Measurements from ENCODE around the gene PNPLA6.
"Not testable (repeated sequence)": the region's sequence is repeated elsewhere in the genome, so short reads cannot be mapped to it uniquely, and the experiment has no call there.

The PNPLA6 gene

DNA sequence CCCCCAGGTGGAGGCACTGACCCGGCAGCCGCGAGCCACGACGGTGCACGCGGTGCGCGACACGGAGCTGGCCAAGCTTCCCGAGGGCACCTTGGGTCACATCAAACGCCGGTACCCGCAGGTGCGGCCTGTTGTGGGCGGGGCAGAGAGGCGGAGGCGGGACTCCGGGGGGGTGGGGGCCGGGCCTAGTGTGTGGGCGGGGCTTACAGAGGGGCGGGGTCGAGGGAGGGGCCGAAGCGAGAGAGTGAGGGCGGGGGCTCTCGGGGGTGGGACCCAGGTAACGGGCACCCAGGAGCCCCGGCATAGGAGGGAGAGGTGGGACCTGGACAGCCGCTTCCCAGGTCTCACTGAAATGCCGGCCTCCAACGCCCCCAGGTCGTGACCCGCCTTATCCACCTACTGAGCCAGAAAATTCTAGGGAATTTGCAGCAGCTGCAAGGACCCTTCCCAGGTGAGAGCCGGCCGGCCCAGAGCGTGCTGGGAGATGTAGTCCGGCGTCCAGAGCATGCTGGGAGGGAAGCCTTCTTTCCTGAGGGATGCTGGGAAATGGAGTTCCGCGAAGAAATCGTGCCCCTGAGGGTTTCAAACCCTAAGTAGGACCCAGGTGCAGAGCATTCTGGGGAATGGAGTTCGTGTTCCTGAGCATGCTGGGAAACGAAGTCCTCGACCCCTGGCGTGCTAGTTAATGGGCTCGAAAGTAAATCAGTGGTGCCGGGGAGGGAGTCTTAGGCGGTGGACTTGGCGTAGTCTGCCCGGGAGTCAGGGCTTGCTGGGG lies 15.7 kb downstream of the PNPLA6 start:
- in situ Hi-C loops (cut with MboI; ENCODE audit: low sequenced_read_pairs) = no loop called here

DNA sequence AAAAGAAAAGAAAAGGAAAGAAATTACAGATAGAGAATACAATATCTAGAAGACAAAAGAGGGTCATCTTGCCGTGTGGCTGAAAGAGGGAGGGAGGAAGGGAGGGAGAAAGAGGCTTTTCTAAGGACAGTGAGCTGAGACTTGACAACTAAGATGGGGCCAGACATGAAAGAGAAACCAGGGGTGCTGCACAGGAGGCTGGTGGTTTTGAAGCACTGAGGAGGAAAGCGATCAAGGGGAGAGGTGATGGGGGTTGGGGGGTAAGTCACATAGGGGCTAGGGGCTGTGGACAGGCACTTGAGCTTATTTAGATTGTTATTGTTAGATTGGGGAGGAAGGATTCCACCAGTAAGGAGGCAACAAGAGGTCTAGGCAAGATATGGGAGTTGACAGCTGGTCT lies 17.3 kb downstream of the PNPLA6 start:
- in situ Hi-C loops (cut with MboI; ENCODE audit: low sequenced_read_pairs) = no loop called here

DNA sequence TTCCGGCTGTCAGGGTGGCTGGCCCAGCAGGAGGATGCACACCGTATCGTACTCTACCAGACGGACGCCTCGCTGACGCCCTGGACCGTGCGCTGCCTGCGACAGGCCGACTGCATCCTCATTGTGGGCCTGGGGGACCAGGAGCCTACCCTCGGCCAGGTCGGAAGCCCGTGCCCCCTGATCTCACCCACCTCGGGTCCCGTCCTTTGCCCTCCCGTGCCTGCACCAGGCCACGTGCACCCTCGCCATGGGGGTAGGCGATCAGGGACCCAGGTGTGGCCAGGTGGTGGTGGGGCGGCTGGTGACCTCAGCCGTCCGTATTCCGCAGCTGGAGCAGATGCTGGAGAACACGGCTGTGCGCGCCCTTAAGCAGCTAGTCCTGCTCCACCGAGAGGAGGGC lies 19.0 kb downstream of the PNPLA6 start:
- in situ Hi-C loops (cut with MboI; ENCODE audit: low sequenced_read_pairs) = no loop called here

DNA sequence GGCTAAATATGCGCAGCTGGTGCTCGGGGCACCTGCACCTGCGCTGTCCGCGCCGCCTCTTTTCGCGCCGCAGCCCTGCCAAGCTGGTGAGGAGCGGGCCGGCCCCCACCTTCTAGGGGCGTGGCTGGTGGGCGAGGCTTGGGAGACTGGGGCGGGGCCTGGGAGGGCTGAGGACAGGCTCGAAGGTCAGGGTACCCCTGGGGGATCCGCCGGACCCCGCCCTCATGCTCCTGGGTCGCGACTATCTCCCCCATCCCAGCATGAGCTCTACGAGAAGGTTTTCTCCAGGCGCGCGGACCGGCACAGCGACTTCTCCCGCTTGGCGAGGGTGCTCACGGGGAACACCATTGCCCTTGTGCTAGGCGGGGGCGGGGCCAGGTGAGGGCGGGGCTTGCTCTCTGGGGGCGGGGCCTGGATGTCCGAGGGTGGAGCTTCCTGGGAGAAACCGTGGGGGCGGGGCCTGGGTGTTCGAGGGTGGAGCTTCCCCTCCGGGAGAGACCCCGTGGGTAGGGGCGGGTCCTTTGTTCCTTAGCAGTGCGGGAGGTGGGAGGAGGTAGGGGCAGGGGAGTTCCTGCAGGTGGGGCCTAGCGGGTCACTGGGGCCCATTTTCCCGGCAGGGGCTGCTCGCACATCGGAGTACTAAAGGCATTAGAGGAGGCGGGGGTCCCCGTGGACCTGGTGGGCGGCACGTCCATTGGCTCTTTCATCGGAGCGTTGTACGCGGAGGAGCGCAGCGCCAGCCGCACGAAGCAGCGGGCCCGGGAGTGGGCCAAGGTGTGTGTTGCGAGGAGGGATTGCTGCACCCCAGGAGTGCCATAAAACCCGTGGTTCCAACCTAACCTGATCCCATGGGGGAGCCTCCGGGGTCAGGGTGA lies 19.7 kb downstream of the PNPLA6 start:
- in situ Hi-C loops (cut with MboI; ENCODE audit: low sequenced_read_pairs) = no loop called here

DNA sequence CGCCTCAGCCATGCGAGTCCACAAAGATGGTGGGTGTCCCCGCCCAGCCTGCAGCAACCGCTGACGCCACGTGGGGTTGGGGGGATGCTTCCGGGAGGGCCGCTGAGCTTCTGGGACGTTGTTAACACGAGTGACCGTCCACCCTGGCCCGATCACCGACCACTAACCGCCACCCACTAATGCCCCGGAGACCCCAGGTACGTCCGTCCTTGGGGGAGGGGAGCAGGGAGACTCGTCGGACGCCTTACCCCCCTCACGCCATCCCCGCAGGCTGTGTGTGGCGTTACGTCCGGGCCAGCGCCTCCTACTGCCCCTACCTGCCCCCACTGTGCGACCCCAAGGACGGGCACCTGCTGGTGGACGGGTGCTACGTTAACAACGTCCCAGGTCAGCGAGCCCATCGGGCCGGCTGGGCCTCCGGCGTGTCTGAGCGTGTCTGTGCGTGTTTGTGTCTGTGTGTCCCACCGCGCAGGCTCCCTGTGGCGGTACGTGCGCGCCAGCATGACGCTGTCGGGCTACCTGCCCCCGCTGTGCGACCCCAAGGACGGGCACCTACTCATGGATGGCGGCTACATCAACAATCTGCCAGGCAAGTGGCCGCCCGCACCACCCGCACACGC lies 21.3 kb downstream of the PNPLA6 start:
- in situ Hi-C loops (cut with MboI; ENCODE audit: low sequenced_read_pairs) = no loop called here

DNA sequence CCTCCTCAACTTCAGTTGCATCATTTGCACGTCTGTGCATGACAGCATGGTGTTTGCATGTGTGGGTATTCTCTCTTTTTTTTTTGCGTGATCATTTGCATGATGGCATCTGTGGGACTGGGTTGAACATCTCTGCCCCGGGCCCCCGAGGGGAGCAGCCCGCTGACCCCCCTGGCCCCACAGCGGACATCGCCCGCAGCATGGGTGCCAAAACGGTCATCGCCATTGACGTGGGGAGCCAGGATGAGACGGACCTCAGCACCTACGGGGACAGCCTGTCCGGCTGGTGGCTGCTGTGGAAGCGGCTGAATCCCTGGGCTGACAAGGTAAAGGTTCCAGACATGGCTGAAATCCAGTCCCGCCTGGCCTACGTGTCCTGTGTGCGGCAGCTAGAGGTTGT lies 23.1 kb downstream of the PNPLA6 start:
- in situ Hi-C loops (cut with MboI; ENCODE audit: low sequenced_read_pairs) = no loop called here

DNA sequence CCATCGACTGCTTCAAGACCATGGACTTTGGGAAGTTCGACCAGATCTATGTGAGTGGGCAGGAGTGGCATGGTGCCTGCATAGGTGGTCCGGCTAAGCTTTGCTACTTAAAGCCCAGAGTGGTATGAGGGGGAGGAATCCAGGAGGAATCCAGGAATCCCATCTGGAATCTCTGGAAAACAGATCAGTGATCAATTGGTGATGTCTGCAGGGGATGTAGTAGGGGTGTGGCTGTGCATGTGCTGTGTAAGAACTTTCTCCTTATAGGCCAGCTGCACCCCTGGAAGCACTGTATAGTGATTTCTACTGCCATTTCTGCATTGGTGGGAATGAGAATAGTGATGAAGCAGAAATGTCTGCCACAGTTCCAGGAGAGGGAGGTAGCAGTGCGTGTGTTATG lies 23.6 kb downstream of the PNPLA6 start:
- in situ Hi-C loops (cut with MboI; ENCODE audit: low sequenced_read_pairs) = no loop called here

DNA sequence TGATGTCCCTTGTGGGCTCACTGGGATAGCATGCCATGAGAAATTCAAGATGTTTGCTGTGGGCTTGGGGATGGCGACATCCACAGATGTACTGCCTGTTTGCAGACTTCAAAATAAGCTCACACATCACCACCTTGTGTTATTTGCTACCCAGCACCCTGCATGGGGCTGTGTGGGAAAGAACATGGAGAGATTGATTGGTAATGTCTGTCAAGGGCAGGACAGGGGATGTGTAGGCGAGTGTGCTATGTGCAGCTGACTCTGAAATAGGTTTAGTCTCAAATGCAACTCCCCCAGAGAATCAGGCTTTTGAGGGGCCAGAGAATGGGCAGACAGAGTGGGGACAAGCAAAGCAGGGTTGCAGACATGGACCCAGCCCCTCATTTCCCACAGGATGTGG lies 24.7 kb downstream of the PNPLA6 start:
- in situ Hi-C loops (cut with MboI; ENCODE audit: low sequenced_read_pairs) = no loop called here

DNA sequence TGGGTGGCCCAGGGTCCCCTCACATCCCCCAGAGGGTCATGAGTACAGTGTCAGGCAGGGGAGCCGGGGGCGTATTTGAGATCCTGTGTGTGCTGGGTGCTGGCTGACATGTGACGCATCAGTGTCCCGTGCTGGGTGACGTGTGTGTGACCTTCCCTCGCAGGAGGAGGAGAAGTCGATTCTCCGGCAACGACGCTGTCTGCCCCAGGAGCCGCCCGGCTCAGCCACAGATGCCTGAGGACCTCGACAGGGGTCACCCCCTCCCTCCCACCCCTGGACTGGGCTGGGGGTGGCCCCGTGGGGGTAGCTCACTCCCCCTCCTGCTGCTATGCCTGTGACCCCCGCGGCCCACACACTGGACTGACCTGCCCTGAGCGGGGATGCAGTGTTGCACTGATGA lies 25.8 kb downstream of the PNPLA6 start:
- in situ Hi-C loops (cut with MboI; ENCODE audit: low sequenced_read_pairs) = no loop called here

DNA sequence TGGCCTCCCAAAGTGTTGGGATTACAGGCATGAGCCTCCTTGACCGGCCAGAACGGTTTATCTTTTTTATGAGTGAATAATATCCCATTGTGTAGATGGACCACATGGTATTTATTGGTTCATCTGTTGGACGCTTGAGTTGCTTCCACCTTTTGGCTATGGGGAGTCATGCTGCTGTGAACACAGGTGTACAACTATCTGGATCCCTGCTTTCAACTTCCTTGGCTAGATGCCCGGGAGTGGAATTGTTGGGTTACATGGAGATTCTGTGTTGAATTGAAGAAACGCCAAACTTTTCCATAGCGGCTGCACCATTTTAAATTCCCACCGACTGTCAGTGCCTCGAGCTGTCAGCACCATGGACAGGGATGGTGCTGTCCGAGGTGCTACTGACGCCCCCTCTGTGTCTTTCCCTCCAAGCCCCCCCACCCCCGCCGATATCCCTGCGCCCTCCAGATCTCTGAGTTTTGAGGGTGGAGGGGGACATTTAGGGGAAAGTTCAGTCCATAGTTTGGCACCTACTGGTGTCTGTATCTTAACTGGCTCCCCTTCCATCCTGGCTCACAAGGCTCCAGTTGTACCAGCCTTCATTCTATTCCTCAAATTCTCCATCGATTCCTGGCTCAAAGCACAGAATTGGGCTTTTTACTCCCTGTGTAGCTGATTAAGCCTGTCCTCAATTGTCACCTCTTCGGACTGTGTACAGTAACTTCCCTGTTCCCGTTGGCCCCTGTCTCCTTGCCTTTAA lies 27.3 kb downstream of the PNPLA6 start:
- in situ Hi-C loops (cut with MboI; ENCODE audit: low sequenced_read_pairs) = no loop called here

DNA sequence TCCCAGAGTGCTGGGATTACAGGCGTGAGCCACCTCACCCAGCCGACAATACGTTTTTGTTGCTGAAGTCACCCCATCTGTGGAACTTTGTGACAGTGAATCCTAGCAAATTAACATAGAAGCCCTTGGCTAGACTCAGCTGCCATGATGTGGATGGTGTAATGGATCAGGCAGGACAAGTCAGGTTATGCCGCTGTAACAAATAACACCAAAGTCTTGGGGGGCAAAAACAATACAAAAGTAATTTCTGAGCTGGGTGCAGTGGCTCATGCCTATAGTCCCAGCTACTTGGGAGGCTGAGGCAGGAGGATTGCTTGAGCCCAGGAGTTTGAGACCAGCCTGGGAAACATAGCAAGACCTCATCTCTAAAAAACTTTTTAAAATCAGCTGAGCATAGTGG lies 29.3 kb downstream of the PNPLA6 start:
- in situ Hi-C loops (cut with MboI; ENCODE audit: low sequenced_read_pairs) = no loop called here

DNA sequence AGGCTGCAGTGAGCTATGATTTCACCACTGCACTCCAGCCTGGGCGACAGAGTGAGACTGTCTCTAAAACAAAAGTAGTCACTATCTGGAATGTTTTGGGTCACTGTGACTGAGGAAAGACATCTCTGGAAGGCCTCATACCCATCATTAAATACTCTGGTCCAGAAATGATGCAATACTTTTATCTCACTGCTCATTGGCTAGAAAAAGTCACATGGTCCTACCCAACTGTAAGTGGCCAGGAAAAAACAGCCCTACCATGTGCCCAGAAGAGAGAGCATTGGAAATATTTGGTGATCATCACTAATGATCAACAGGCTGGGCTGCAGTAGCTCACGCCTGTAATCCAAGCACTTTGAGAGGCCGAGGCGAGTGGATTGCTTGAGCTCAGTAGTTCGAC lies 29.8 kb downstream of the PNPLA6 start:
- in situ Hi-C loops (cut with MboI; ENCODE audit: low sequenced_read_pairs) = no loop called here

DNA sequence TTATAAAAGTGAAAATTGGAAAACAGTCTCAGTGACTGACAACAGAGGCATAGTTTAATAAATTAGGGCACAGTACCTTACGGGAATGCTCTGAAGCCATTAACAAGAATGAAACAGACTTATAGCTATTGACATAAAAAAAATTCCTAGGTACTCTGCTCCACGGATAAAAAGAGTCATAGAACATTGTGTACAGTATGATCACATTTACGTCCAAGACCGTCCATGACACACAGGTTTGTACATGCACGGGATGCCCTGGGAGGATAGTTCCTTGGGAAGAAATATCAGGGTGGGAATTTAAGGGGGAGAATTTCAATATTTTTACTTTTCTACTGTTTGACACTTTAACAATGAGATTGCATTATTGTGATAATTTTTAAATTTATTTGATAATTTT lies 35.2 kb downstream of the PNPLA6 start:
- in situ Hi-C loops (cut with MboI; ENCODE audit: low sequenced_read_pairs) = no loop called here

DNA sequence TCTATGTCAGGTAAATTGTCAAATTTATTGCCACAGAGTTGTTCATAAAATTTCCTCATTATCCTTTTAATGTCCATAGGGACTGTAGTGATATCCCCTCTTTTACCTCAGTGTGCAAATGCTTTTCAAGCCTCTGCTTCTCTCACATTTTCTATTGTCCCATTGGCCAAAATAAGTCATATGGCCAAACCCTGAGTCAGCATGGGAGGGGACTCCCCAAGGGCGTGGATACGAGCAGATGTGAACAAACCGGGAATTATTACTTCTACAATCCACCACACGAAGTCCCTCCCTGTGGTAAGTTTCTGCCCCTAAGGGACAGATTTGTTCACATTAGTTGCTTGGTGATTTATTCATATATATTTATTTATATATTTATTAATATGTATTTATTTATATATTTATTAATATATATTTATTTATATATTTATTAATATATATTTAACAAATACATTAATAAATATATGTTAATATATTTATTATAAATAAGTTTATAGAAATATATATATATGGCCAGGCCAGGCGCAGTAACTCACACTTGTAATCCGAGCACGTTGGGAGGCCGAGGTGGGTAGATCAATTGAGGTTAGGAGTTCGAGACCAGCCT lies 40.0 kb downstream of the PNPLA6 start:
- in situ Hi-C loops (cut with MboI; ENCODE audit: low sequenced_read_pairs) = no loop called here

DNA sequence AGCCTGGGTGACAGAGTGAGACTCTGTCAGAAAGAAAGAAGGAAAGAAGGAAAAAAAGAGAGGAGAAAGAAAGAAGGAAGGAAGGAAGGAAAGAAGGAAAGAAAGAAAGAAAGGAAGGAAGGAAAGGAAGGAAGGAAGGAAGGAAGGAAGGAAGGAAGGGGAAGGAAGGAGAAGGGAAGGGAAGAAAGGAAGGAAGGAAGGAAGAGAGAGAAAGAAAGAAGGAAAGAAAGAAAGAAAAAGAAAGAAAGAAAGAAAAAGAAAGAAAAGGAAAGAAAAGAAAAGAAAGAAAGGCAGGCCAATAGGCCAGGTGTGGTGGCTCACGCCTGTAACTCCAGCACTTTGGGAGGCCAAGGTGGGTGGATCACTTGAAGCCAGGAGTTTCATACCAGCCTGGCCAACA lies 41.9 kb downstream of the PNPLA6 start:
- in situ Hi-C loops (cut with MboI; ENCODE audit: low sequenced_read_pairs) = not testable (repeated sequence)

DNA sequence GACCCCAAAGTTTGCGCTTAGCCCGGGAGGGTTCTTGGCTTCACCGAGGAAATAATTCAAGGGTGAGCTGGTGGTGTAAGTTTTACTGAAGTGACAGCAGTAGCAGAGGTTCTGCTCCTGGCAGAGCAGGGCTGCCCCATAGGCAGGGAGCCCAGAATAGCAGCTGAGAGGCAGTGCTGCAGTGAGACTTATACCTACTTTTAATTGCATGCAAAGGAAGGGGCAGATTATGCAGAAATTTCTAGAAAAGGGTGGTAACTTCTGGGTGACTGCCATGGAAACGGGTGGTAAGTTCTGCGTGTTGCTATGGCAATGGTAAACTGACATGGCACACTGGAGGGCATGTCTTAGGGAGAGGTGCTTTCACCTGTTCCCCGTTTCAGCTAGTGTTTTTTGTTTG lies 42.6 kb downstream of the PNPLA6 start:
- in situ Hi-C loops (cut with MboI; ENCODE audit: low sequenced_read_pairs) = no loop called here

DNA sequence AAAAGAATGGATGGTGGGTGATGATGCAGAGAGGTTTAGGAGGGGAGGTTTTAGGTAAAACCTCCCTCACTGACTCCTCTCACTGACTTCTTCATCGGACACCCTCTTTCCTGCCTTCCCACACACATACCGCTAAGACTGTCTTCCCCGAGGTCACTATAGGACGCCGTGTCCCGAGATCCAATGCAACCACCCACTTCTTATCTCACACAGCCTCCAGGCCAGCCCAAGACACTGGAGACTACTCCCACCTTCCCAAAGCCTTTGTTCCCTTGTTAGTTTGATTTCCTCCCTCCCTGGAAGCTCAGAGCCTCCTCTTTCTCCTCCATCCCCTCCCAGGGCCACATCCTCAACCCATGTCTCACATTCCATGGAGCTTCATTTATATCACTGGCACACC lies 43.7 kb downstream of the PNPLA6 start:
- in situ Hi-C loops (cut with MboI; ENCODE audit: low sequenced_read_pairs) = no loop called here

DNA sequence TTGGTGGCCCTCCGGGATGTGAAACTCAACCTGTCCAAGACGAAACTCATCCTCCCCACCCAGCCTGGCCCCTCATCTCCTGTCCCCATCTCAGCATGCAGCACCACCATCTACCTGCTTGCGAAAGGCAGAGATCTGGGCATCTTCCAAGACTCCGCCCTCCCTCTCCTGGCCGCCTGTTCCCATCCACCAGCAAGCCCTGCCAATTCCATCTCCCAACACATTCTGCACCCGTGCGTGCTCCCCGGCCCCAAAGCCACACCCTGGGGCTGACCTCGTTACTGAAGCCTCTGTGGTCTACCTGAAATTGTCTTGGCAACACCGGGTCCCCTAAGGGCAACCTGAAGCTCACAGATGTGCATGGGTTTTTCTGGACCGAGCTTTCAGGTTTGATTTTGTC lies 46.9 kb downstream of the PNPLA6 start:
- in situ Hi-C loops (cut with MboI; ENCODE audit: low sequenced_read_pairs) = no loop called here

DNA sequence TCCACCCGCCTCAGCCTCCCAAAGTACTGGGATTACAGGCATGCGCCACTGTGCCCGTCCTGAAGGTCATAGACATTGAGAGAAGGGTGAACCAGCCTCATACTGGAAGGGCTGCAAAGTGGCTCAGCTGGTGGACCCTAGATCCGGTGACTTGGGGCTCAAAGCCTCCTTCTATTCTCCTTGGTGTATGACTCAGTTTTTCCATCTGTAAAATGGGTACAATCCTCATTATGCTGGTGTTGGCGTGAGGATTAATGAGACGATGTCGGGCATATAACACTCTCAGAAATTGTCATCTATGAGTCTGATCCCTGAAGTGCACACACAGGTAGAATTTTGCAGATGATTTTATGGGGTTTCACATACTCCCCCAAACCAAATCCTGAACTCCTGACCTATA lies 54.3 kb downstream of the PNPLA6 start:
- in situ Hi-C loops (cut with MboI; ENCODE audit: low sequenced_read_pairs) = no loop called here

DNA sequence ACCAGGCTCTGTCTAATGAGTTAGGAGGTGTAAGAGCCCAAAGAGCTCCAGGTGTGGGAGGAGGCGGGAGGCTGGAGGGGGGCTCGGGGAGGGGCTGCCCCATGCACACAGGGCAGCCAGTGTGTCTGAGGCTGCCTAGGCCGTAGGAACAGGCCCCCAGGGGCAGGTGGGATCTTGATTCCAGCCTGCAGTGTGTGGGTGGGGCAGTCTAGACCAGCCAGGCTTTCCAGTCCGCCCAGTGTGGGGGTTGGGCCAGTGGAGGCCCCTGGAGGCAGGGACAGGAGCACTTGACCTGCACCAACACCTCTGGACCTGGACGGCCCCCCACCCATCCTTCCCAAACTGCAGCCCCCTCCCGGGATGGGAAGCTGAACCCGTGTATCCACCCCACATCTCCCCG lies 54.7 kb downstream of the PNPLA6 start:
- in situ Hi-C loops (cut with MboI; ENCODE audit: low sequenced_read_pairs) = no loop called here
